Liver (tissue), 9 donors: ENCODE data around the gene MXRA8. TPM values are rescaled to one million over a fixed set of nuclear protein-coding genes. Genes with fewer than 3 reads are reported as not detected.

Experiments
- DNase-seq: peaks from one replicate; pipeline ENCODE4 v3.0.0-alpha.2; 2017; ENCODE audit warnings: low spot score
- H3K27ac ChIP-seq, 2 donors: one replicate each; pipeline ENCODE4 v1.7.0; 2013; ENCODE audit warnings: inconsistent platforms in 2 of 2, low read length in 2 of 2, control low read depth in 1 of 2, low read depth in 1 of 2, mild to moderate bottlenecking in 1 of 2
- H3K27me3 ChIP-seq, 4 donors: one replicate each; pipeline versions ENCODE4 v1.6.1 to v1.7.0; 2013; ENCODE audit warnings: low read length in 3 of 4, inconsistent platforms in 1 of 4, mild to moderate bottlenecking in 1 of 4, moderate library complexity in 1 of 4; ENCODE audit not compliant: control insufficient read depth in 4 of 4, insufficient read depth in 4 of 4
- H3K36me3 ChIP-seq, 4 donors: one replicate each; pipeline versions ENCODE4 v1.6.1 to v1.7.0; 2013; ENCODE audit warnings: low read length in 3 of 4, mild to moderate bottlenecking in 3 of 4, low read depth in 1 of 4, moderate library complexity in 1 of 4; ENCODE audit not compliant: control insufficient read depth in 4 of 4, insufficient read depth in 3 of 4
- H3K4me1 ChIP-seq, 4 donors: one replicate each; pipeline versions ENCODE4 v1.6.1 to v1.7.0; 2013; ENCODE audit warnings: low read length in 3 of 4, mild to moderate bottlenecking in 3 of 4, moderate library complexity in 1 of 4; ENCODE audit not compliant: control insufficient read depth in 4 of 4, insufficient read depth in 4 of 4
- H3K4me3 ChIP-seq, 3 donors: one replicate each; pipeline versions ENCODE4 v1.6.1 to v1.7.0; 2013; ENCODE audit warnings: low read length in 3 of 3, control low read depth in 1 of 3, low read depth in 1 of 3, mild to moderate bottlenecking in 1 of 3
- H3K9ac ChIP-seq, 2 donors: one replicate each; pipeline ENCODE4 v1.7.0; 2013; ENCODE audit warnings: low read length in 2 of 2, mild to moderate bottlenecking in 2 of 2, moderate library complexity in 2 of 2, control low read depth in 1 of 2, low read depth in 1 of 2
- H3K9me3 ChIP-seq, 4 donors: one replicate each; pipeline versions ENCODE4 v1.6.1 to v1.7.0; 2013; ENCODE audit warnings: low read length in 3 of 4; ENCODE audit not compliant: control insufficient read depth in 4 of 4
- ATF3 ChIP-seq: IDR thresholded peaks from 2 replicates; pipeline ENCODE4 v1.6.1; 2016; ENCODE audit warnings: antibody characterized with exemption
- EGR1 ChIP-seq, 2 donors: IDR thresholded peaks; 2 replicates each; pipeline ENCODE4 v1.6.1; 2016 to 2018; ENCODE audit warnings: antibody characterized with exemption in 2 of 2, low read depth in 2 of 2
- FOXA1 ChIP-seq: IDR thresholded peaks from 2 replicates; pipeline ENCODE4 v1.6.1; 2016; ENCODE audit warnings: antibody characterized with exemption
- FOXA2 ChIP-seq: IDR thresholded peaks from 2 replicates; pipeline ENCODE4 v1.6.1; 2016; ENCODE audit warnings: antibody characterized with exemption
- HNF4A ChIP-seq, 2 donors: conservative IDR thresholded peaks; 2 replicates each; pipeline ENCODE4 v1.6.1; 2016; ENCODE audit warnings: antibody characterized with exemption in 2 of 2, mild to moderate bottlenecking in 2 of 2
- JUND ChIP-seq, 2 donors: IDR thresholded peaks; 2 replicates each; pipeline ENCODE4 v1.6.1; 2016; ENCODE audit warnings: antibody characterized with exemption in 2 of 2
- MAX ChIP-seq: IDR thresholded peaks from 2 replicates; pipeline ENCODE4 v1.6.1; 2016; ENCODE audit warnings: antibody characterized with exemption
- NR2F2 ChIP-seq: IDR thresholded peaks from 2 replicates; pipeline ENCODE4 v1.6.1; 2016; ENCODE audit warnings: antibody characterized with exemption
- RXRA ChIP-seq, 2 donors: IDR thresholded peaks; 2 replicates each; pipeline ENCODE4 v1.6.1; 2017 to 2018; ENCODE audit warnings: antibody characterized with exemption in 2 of 2, mild to moderate bottlenecking in 1 of 2
- SP1 ChIP-seq: IDR thresholded peaks from 2 replicates; pipeline ENCODE4 v1.6.1; 2018; ENCODE audit warnings: antibody characterized with exemption, mild to moderate bottlenecking
- TAF1 ChIP-seq: conservative IDR thresholded peaks from 2 replicates; pipeline ENCODE4 v1.6.1; 2016; ENCODE audit warnings: antibody characterized with exemption, mild to moderate bottlenecking
- YY1 ChIP-seq: IDR thresholded peaks from 2 replicates; pipeline ENCODE4 v1.6.1; 2016; ENCODE audit warnings: antibody characterized with exemption, mild to moderate bottlenecking
- WGBS: extraction: QIAGEN DNeasy Blood & Tissue Kit; methylation state at CpG from one replicate; pipeline ENCODE4 v1.1.7; 2013; 5-methylcytosine and 5-hydroxymethylcytosine counted together
- polyA plus RNA-seq, 2 donors: library from polyadenylated mRNA; stranded (reverse) in 1 of 2; unstranded in 1 of 2; fragments of 200-250 nt in 1 of 2; fragments of >200 nt in 1 of 2; fragmentation: Nextera tagmentation in 1 of 2; extraction: Ambion mirVana in 1 of 2; gene quantifications; one replicate each; pipeline versions ENCODE4 v1.2.1 to v1.2.3, GENCODE V29; 2013 to 2015
- total RNA-seq, 2 donors: library from RNA; depleted of rRNA; stranded (reverse); fragments of >200 nt; gene quantifications; one replicate each; pipeline ENCODE4 v1.2.3, GENCODE V29; 2014
- TF ChIP-seq, protein P1 (sequence below): fragments of 150-350 bp; IDR thresholded peaks from 2 replicates; pipeline ENCODE4 v1.5.1; 2017; ENCODE audit warnings: improper control_type of control experiment, low read depth, low read length; ENCODE audit not compliant: missing input control
- TF ChIP-seq, protein P2 (sequence below): IDR thresholded peaks from 2 replicates; pipeline ENCODE4 v1.6.1; 2016; ENCODE audit warnings: antibody characterized with exemption
- TF ChIP-seq, protein P3 (sequence below): IDR thresholded peaks from 2 replicates; pipeline ENCODE4 v1.6.1; 2016; ENCODE audit warnings: antibody characterized with exemption, mild to moderate bottlenecking
- donor health status: healthy.
- donor health status: healthy.
- donor health status: healthy.
- donor health status: healthy.
- donor health status: healthy.

The MXRA8 gene
- total and polyA plus RNA-seq, 4 donors = 1.8 to 5.9 (median 4.2) TPM

- TF ChIP-seq MAX = no peak
These were observed 11.2 kb downstream of the MXRA8 start (continued) for GRCh38 chr1:1347026-1347595.

DNA sequence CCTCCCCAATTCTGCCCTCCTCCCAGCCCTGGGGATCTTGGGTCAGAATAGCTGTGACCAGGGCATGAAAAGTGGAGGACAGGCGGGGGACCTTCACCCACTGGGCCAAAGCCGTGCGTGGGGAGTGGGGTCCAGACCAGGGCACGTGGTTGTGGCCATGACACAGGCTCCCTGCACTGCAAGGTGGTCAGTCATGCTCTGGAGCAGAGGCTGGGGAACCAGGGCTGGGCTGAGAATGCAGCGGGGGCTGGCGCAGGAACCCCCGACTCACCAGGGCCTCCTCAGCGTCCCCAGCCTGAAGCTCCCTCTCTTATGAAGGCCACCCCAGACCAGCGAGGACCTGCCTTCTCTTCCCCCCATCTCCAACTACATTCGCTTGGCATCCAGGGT lies 11.9 kb downstream of the MXRA8 start:
- peak overlapping the region in 1 of 3 donors; percentile 2 for H3K4me3 ChIP-seq
- no peaks in the 10 kb centered on the region for H3K27me3 ChIP-seq
- H3K4me1 ChIP-seq = peaks cover 34 to 59% (median 53%) of the 10 kb centered on the region in 4 donors
- DNase-seq = no peak
- 88% methylated on average over 10 of the region's 10 CpGs for WGBS
- H3K27ac ChIP-seq = peak overlapping the region in 1 of 2 donors; percentile 23
- TF ChIP-seq EGR1 (IDR thresholded peaks at IDR 0.05; ENCODE audit: low read depth in 2 of 2) = no peak
- TF ChIP-seq, protein P1, sequence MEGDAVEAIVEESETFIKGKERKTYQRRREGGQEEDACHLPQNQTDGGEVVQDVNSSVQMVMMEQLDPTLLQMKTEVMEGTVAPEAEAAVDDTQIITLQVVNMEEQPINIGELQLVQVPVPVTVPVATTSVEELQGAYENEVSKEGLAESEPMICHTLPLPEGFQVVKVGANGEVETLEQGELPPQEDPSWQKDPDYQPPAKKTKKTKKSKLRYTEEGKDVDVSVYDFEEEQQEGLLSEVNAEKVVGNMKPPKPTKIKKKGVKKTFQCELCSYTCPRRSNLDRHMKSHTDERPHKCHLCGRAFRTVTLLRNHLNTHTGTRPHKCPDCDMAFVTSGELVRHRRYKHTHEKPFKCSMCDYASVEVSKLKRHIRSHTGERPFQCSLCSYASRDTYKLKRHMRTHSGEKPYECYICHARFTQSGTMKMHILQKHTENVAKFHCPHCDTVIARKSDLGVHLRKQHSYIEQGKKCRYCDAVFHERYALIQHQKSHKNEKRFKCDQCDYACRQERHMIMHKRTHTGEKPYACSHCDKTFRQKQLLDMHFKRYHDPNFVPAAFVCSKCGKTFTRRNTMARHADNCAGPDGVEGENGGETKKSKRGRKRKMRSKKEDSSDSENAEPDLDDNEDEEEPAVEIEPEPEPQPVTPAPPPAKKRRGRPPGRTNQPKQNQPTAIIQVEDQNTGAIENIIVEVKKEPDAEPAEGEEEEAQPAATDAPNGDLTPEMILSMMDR = no peak
- TF ChIP-seq, protein P2, sequence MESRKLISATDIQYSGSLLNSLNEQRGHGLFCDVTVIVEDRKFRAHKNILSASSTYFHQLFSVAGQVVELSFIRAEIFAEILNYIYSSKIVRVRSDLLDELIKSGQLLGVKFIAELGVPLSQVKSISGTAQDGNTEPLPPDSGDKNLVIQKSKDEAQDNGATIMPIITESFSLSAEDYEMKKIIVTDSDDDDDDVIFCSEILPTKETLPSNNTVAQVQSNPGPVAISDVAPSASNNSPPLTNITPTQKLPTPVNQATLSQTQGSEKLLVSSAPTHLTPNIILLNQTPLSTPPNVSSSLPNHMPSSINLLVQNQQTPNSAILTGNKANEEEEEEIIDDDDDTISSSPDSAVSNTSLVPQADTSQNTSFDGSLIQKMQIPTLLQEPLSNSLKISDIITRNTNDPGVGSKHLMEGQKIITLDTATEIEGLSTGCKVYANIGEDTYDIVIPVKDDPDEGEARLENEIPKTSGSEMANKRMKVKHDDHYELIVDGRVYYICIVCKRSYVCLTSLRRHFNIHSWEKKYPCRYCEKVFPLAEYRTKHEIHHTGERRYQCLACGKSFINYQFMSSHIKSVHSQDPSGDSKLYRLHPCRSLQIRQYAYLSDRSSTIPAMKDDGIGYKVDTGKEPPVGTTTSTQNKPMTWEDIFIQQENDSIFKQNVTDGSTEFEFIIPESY = no peak
- TF ChIP-seq TAF1 = no peak
- TF ChIP-seq FOXA2 = no peak
- TF ChIP-seq JUND (IDR thresholded peaks at IDR 0.05) = no peak
- no peak for TF ChIP-seq FOXA1
- TF ChIP-seq MAX = no peak
- no peak for TF ChIP-seq ATF3
- TF ChIP-seq HNF4A (conservative IDR thresholded peaks at IDR 0.05) = no peak
- no peak for TF ChIP-seq NR2F2
- TF ChIP-seq YY1 = no peak
- no peak for TF ChIP-seq SP1
- TF ChIP-seq, protein P3, sequence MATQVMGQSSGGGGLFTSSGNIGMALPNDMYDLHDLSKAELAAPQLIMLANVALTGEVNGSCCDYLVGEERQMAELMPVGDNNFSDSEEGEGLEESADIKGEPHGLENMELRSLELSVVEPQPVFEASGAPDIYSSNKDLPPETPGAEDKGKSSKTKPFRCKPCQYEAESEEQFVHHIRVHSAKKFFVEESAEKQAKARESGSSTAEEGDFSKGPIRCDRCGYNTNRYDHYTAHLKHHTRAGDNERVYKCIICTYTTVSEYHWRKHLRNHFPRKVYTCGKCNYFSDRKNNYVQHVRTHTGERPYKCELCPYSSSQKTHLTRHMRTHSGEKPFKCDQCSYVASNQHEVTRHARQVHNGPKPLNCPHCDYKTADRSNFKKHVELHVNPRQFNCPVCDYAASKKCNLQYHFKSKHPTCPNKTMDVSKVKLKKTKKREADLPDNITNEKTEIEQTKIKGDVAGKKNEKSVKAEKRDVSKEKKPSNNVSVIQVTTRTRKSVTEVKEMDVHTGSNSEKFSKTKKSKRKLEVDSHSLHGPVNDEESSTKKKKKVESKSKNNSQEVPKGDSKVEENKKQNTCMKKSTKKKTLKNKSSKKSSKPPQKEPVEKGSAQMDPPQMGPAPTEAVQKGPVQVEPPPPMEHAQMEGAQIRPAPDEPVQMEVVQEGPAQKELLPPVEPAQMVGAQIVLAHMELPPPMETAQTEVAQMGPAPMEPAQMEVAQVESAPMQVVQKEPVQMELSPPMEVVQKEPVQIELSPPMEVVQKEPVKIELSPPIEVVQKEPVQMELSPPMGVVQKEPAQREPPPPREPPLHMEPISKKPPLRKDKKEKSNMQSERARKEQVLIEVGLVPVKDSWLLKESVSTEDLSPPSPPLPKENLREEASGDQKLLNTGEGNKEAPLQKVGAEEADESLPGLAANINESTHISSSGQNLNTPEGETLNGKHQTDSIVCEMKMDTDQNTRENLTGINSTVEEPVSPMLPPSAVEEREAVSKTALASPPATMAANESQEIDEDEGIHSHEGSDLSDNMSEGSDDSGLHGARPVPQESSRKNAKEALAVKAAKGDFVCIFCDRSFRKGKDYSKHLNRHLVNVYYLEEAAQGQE = no peak
- no peak for TF ChIP-seq RXRA (IDR thresholded peaks at IDR 0.05)
- peak overlapping the region in 1 of 2 donors; percentile 56 for H3K9ac ChIP-seq
- H3K36me3 ChIP-seq = peaks cover 0 to 1% (median 0%) of the 10 kb centered on the region in 4 donors
- no peaks in the 10 kb centered on the region for H3K9me3 ChIP-seq
